HG03469 (cell line): ENCODE data around the gene NUDT14.

Source experiments
- ATAC-seq: cut with Tn5 transposase; IDR thresholded peaks from one replicate; pipeline ENCODE4 v1.9.1; 2021; ENCODE audit warnings: mild to moderate bottlenecking, moderate library complexity, moderate number of reproducible peaks; ENCODE audit not compliant: unreplicated experiment

The NUDT14 gene

DNA sequence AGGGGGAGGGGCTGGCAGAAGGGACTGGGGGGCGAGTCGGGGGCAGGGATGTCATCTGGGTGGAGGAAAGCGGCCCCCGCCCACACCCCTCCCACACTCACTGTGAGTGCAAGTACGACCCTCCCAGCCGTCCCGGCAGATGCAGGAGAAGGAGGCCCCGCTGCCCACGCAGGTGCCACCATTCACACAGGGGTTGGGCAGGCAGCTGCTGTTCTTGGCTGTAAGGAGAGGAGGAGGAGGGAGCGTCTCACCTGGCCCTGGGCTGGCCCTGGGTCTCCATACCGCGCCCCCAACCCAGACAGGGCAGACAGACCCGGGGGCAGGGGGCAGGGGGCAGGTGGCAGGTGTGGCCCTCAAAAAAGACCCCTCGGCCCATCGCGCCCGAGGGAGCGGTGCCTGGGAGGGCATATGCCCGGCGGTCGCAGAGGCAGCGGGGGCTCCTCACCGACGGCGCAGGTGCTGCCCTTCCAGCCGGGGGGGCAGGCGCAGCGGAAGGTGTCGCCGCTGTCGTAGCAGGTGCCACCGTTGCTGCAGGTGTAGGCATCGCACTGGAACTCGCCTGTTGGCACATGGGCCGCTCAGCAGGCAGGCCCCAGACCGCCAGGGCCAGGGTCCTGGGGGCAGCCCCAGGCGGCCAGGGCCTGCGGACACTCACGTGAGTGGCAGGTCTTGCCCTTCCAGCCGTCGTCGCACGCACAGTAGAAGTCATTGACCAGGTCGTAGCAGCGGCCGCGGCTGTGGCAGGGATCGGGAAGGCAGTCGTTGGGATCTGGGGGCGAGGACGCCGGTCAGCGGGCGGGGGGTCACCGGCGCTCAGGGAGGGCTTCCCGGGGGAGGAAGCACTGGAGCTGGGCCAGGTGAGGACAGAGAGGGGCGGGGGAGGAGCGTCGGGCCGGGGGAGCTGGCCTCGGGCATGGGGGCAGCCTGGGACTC, 33.2 kb downstream of the NUDT14 start:
- no peak for ATAC-seq

- ATAC-seq, result no peak
Measured at GRCh38 chr14:105146976-105147635, 34.0 kb downstream of the NUDT14 start.

GRCh38 chr14:105146181-105146975, 34.7 kb downstream of the NUDT14 start:
- ATAC-seq, result no peak

GRCh38 chr14:105145381-105146180, 35.5 kb downstream of the NUDT14 start:
- no peak for ATAC-seq

DNA sequence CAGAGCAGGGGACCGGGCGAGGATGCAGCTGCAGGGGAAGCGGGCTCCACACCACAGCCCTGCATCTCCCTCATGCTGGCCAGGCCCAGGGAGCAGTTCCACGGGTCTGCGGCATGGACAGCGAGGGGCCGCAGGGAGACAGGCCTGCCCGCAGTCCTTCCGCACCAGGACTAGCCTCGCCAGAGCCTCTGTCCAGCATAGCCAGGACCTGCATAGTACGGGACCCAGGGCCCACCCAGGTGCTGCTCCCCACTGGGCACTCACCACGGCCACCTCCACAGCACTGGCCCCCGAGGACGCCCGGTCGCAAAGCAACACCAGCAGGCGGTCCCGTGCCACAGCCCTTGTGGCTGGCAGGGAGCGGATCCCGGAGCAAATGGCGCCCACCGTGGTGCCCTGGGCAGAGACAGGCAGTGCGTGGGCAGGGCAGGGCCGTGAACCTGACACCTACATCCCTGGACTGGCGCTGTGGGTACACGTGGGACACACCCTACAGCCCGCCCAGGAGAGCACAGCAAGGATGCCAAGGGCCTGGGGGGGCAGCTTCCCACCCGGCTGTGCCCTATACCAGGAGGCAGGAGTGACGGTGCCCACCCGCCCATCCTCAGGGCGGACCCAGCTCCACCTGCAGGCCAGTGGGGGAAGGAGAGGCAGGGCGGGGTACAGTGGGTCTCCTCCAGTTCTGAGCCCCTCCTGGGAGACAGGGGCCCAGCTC, 36.3 kb downstream of the NUDT14 start:
- no peak for ATAC-seq

GRCh38 chr14:105144026-105144665, 37.0 kb downstream of the NUDT14 start:
- no peak for ATAC-seq

- no peak for ATAC-seq
Measured at GRCh38 chr14:105143451-105144025, 37.6 kb downstream of the NUDT14 start.

DNA sequence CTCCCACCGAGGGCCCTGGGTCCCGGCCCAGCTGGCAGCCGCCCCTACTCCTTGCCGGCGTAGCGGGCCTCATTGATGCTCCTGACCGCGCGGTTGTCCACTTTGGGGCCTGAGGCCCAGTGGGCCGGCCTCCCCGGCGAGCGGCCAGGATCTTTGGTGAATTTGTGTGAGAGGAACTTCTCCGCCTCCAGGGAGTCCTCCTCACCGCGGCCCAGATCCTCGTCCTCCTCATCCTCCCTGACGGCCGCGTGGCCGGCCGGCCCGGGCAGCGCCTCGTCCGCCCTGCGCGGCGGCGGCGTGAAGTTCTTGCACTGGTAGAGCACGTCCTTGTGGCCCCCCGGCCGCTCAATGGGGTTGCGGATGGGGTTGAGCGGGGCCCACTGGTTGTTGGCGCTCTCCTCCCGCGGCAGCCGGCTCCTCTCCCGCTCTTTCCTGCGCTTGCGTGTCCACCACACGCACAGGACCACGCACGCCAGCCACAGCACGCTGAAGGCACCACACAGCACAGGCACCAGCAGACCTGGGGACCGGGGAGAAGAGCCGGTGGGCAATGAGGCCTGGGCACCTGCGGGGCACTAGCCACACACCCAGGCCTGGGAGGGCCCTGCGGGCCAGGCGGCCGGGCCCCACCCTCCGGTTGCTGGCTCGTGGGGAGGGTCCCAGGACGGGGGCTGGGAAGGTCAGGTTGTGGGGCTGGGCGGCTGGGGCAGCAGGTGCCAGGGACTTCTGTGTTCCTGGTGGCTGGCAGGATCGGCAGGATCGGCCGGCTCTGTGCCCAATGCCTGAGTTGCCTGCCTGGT, 38.3 kb downstream of the NUDT14 start:
- no peak for ATAC-seq

DNA sequence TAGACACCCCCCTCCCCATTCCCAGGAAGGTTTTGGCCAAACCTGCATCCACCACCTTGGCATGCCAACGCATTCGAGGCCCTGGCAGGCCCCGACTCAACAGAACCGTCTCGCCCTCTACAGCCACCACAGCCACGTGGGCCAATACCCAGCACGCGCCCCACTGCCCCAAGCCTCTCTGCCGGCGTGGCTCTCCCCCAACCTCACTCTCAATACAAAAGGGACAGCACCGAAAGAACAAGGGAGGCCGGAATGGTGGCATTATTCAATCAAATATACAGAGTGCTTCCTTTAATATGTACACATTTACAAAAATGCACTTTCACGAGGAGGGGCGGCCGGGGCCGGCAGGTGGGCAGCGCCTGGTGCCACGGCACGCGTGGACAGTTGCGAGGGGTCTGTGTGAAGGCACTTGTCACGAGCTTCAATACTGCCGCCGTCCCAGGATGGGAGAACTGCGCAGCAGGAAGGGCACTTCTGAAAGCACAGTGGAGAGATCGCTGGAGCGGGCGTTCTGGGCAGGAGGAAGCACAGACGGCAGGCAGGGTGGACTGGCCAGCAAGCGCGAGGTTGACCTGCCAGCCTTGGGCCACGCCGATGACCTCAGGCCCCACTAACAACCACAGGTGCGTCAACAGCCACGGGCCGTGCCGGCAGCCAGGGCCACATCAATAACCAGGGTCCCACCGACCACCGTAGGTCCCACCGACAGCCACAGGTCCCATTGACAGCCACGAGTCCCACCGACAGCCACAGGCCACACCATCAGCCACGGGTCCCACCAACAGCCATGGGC, 39.4 kb downstream of the NUDT14 start:
- no peak for ATAC-seq

GRCh38 chr14:105141026-105141425, 40.1 kb downstream of the NUDT14 start:
- no peak for ATAC-seq

DNA sequence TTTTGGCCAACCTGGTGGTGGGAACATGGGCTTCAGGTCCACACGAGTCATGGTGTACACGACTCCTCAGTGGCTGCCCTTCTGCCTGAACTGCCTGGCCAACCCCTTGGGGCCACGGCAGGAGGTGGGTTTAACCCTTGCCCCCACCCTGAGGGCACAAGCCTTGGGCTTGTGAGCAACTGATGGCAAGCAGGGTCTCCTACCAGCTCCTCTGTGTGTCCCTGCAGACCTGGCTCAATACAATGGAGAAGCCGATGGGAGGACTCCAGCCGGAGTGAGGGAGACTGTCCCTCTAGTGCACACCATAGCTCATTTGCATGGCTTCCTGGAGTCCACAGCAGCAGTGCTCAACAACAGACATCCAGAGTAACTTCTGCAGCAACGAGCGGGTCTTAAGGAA, 40.5 kb downstream of the NUDT14 start:
- no peak for ATAC-seq

- no peak for ATAC-seq
Measured at GRCh38 chr14:105139831-105140239, 41.3 kb downstream of the NUDT14 start.

GRCh38 chr14:105139212-105139825, 41.8 kb downstream of the NUDT14 start:
- no peak for ATAC-seq

DNA sequence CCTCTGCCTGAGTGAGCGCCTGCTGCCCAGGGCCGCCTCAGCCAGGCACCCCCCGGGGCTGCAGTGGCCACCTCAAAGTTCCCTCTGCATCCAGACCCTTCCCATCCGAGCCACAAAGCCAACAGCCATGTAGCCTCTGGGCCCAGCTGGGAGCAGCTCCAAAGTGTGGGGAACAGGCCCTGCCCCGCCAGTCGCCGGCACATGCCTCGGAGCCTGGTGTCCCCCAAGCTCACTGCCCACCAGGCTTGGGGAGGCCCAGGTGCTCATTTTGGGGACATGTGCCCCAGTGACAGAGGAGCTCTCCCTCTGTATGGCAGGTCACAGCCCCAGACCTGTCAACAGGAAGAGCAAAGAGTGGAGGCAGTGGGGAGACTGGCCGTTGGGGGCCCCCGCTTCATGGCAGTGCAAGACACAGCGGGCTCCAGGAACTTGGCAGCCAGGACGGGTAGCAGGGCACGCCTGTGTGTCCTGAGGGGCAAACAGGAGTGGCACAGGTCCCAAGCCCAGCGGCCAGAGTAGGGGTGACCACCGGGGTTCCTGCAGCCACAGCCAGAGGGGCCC, 42.5 kb downstream of the NUDT14 start:
- ATAC-seq, result no peak

DNA sequence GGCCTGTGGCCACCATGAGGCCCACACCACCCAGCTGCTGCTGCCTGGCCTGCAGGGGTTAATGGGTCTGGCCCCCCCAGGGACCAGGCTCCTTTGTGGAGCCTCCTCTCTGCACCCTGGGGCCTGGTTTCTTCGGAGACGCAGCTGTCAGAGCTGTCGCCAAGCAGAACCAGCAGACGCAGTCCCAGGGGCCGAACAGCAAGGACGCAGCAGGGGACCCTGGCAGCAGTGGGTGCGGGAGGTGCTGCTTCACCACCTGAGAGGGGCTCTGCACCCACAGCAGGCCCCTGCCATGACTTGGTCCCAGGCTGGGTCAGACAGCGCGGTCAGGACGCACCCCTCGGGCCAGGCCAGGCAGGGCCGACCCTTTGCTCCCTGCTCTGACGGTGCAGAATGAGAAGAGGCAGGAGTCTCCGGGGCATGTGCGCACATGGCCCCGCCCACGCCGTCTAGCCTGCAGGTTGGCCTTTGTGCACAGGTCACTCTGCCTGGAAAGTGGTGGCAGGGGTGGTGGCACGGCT, 43.0 kb downstream of the NUDT14 start:
- no peak for ATAC-seq

DNA sequence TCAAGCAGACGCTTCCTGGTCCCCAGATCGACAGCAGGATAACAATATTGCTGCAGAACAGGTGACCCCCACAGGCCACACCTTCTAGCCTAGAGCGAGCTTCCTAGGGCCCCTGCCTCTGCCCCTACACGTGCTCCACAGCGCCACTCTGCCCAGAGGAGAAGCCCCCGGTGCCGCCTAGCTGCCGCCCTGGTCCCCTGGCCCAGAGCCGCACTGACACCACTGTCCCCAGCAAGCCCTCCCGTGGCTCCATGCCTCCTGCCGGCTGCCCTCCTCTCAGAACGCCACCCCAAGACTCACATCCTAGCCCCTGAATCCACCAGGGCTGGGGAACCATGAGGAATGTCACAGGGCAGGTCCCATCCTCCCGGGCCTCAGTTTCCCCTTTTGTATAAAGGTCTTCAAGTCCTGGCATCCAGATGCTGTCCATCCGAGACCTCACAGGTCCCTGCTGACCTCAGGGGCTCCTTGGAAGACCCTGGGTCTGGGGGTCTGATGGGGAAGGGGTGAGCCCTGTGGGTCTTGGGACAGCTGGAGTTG, 43.6 kb downstream of the NUDT14 start:
- ATAC-seq, result no peak
